OCI-LY1 (cell line): ENCODE data around the gene FFAR2.

Experiments
- CTCF ChIP-seq: fragments of 200-600 bp; sonication (generic), shearing (Covaris generic); IDR thresholded peaks from 2 replicates; pipeline ENCODE4 v1.5.1; 2017; ENCODE audit warnings: mild to moderate bottlenecking, antibody characterized with exemption, low read length, moderate library complexity, mixed read lengths
- EZH2 ChIP-seq: fragments of 200-600 bp; sonication (generic), shearing (Covaris generic); IDR thresholded peaks from 2 replicates; pipeline ENCODE4 v1.8.0; 2017; ENCODE audit warnings: borderline replicate concordance, mixed run types, mild to moderate bottlenecking, antibody characterized with exemption, low read length, moderate library complexity, mixed read lengths

- TF ChIP-seq CTCF (no peak), EZH2 (no peak)
Measured at GRCh38 chr19:35459414-35460082, 11.5 kb downstream of the FFAR2 start.
